HuH-7.5 (cell line): ENCODE measurements around the gene RNASEH2A.

Experiments used
- DNase-seq: peaks from one replicate; pipeline ENCODE4 v3.0.0; 2011; ENCODE audit warnings: low spot score

Gene RNASEH2A

GRCh38 chr19:12806242-12807081, at the start of gene RNASEH2A:
TSS of gene RNASEH2A (plus strand) at chr19:12806584. CDS start at chr19:12806674, 90 bp downstream.
- DNase-seq, result peak; percentile 96

- peak; percentile 91 for DNase-seq
Measured at GRCh38 chr19:12757544-12758274, 48.7 kb upstream of the RNASEH2A start.

- no peak for DNase-seq
Measured at GRCh38 chr19:12759686-12760085, 46.7 kb upstream of the RNASEH2A start.

- no peak for DNase-seq
Measured at GRCh38 chr19:12763100-12763499, 43.3 kb upstream of the RNASEH2A start.

- DNase-seq, result no peak
Measured at GRCh38 chr19:12764698-12765097, 41.7 kb upstream of the RNASEH2A start.

GRCh38 chr19:12766051-12766521, 40.3 kb upstream of the RNASEH2A start:
- peak; percentile 97 for DNase-seq

- no peak for DNase-seq
Measured at GRCh38 chr19:12767150-12767549, 39.2 kb upstream of the RNASEH2A start.

- DNase-seq, result no peak
Measured at GRCh38 chr19:12767666-12768065, 38.7 kb upstream of the RNASEH2A start.

- no peak for DNase-seq
Measured at GRCh38 chr19:12769689-12770088, 36.7 kb upstream of the RNASEH2A start.

GRCh38 chr19:12770922-12771321, 35.5 kb upstream of the RNASEH2A start:
- DNase-seq, result no peak

GRCh38 chr19:12772323-12772722, 34.1 kb upstream of the RNASEH2A start:
- DNase-seq, result no peak

- no peak for DNase-seq
Measured at GRCh38 chr19:12773571-12773970, 32.8 kb upstream of the RNASEH2A start.

- DNase-seq, result peak; percentile 65
Measured at GRCh38 chr19:12774588-12775555, 31.5 kb upstream of the RNASEH2A start, which contains the start of gene HOOK2. TSS of gene HOOK2 (minus strand) at chr19:12775552. CDS start at chr19:12775449, 103 bp downstream.

- peak; percentile 91 for DNase-seq
Measured at GRCh38 chr19:12777217-12778016, 29.0 kb upstream of the RNASEH2A start.

GRCh38 chr19:12778017-12778904, 28.1 kb upstream of the RNASEH2A start:
- peak; percentile 77 for DNase-seq

GRCh38 chr19:12778905-12779161, 27.6 kb upstream of the RNASEH2A start:
- no peak for DNase-seq

GRCh38 chr19:12779162-12779993, 27.0 kb upstream of the RNASEH2A start:
- DNase-seq, result no peak

- DNase-seq, result no peak
Measured at GRCh38 chr19:12782174-12782423, 24.3 kb upstream of the RNASEH2A start.
